ENCODE data around the gene RNF225.
"Not testable (repeated sequence)": the region's sequence is repeated elsewhere in the genome, so short reads cannot be mapped to it uniquely, and the experiment has no call there.

Gene RNF225

DNA sequence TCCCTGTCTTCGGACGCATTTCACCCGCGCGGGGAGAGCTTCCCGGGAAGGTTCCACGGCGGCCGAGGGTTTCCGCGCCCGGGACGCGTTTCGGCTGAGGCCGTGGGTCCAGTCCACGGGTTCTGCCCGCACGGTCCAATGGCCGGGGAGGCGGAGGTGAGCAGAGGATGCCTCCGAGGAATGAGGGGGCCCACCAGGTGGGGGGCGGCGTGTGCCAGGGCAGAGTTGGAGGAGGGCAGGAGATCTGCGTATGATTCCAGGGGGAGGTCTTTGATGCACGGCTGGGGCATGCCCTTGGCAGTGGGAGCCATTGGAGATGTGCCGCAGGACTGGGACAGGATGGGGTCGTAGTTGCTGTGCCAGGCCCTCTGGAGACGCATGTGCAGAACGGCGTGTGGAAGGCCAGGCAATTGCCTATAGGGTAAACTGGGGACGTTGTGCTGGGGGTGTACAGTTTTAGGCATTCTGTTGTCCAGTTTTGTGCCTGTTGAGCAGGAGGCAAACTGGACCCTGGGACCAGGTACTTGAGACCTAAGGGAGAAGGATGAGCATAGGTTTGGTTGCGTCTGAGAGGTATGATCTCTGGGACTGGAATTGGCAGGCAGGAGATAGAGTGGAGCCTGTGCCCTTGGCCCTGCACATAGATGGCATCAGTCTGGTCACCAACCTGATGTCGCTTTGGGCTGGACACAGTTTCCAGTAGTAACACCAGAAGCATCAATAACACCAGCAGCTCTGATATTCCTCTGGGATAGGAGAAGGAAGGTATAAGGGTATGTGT lies 13.7 kb downstream of the RNF225 start:
- no peak for DNase-seq

- DNase-seq, result no peak
Observed at GRCh38 chr19:58416604-58417003, 21.1 kb downstream of the RNF225 start.

DNA sequence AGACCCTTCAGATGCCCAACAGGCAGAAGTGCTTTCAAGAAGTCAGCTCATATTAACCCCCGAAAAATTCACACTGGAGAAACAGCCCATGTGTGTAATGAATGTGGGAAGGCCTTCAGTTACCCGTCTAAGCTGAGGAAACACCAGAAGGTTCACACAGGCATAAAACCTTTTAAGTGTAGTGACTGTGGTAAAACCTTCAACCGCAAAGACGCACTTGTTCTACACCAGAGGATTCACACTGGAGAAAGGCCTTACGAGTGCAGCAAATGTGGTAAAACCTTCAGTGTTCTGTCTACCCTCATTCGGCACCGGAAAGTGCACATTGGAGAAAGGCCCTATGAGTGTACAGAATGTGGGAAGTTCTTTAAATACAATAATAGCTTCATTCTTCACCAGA lies 21.6 kb downstream of the RNF225 start:
- no peak for DNase-seq

- DNase-seq, result no peak
Observed at GRCh38 chr19:58428617-58429016, 33.2 kb downstream of the RNF225 start.

- no peak for DNase-seq
Observed at GRCh38 chr19:58429745-58430144, 34.3 kb downstream of the RNF225 start.

DNA sequence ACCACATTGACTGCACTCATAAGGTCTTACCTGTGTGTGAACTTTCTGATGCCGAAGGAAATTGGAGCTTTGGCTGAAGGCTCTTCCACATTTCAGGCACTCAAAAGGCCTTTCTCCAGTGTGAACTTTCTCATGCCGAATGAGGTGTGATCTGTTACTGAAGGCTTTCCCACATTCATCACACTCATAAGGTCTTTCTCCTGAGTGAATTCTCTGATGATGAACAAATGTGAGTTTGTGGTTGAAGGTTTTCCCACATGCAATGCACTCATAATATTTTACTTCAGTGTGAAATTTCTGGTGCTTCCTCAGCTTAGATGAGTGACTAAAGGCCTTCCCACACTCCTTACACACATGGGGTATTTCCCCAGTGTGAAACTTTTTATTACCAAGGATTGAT lies 38.8 kb downstream of the RNF225 start:
- no peak for DNase-seq

DNA sequence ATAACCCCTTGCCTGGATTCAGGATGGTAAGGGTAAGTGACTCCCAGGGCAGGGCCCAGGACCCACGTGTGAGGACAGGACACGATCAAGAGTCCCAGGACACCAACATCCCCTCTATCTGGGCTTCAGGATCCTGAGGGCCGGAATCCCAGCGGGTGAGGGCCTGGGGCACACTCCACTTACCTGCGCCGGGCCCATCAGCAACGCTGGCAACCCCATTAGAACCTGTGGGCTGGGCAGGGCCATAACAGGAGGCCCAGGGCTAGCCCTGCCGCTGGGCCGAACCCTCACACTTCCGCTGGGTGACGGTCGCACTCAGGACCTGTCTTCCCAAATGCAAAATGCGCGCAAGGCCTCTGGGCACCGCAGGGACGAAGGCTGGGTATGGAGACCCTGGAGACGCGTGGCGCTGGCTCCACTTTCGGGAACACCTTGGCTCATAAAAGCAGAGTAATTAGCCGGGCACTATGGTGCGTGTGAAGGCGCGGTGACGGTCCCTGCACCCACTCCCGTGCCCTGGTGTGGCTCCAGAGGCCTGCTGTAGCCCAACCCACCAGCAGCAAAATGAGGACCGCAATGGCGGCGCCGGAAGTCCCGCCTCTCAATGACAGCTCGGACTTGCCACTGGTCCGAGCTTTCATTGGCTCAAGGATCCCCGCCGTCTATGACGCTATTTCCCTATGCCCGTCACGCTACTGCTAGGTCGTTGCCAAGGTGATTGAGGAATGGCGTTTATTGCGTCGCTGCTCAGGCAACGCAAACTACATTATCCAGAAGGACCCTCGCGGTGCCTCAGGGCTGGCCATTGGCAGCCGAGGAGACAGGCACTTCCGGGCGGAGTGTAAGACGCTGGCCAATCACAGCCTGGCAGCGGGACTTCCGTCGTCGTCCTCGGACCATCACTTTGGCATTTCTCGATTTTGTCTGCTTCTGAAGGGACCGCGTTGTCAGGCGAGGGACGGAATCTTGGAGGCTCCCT lies 44.4 kb downstream of the RNF225 start, which contains the start of gene ZNF132:
Gene ZNF132 (minus strand): TSS at position 578 of the 979 bp plus-strand sequence. CDS start 332 bp downstream, at position 246.
- DNase-seq, result peak; percentile 40

- no peak for DNase-seq
Observed at GRCh38 chr19:58440556-58440955, 45.1 kb downstream of the RNF225 start.

DNA sequence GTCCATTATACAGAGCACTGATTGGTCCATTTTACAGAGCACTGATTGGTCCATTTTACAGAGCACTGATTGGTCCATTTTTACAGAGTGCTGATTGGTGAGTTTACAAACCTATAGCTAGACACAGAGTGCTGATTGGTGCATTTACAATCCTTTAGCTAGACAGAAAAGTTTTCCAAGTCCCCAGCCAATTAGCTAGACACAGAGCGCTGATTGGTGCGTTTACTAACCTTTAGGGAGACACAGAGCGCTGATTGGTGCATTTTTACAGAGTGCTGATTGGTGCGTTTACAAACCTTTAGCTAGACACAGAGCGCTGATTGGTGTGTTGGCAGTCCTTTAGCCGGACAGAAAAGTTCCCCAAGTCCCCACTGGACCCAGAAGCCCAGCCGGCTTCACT lies 47.5 kb downstream of the RNF225 start:
- DNase-seq, result not testable (repeated sequence)
